Mucosa of stomach (tissue), 1 donor: ENCODE measurements around the gene MIPOL1.

Experiments
- H3K27me3 ChIP-seq: one replicate; pipeline ENCODE4 v1.7.0; 2013; ENCODE audit warnings: mild to moderate bottlenecking, low read length; ENCODE audit not compliant: control insufficient read depth, insufficient read depth
- H3K36me3 ChIP-seq: one replicate; pipeline ENCODE4 v1.7.0; 2013; ENCODE audit warnings: low read length; ENCODE audit not compliant: control insufficient read depth, insufficient read depth
- H3K4me1 ChIP-seq: one replicate; pipeline ENCODE4 v1.7.0; 2013; ENCODE audit warnings: mild to moderate bottlenecking, low read length; ENCODE audit not compliant: control insufficient read depth, insufficient read depth
- H3K4me3 ChIP-seq: one replicate; pipeline ENCODE4 v1.7.0; 2013; ENCODE audit warnings: low read length
- H3K9ac ChIP-seq: one replicate; pipeline ENCODE4 v1.7.0; 2013; ENCODE audit warnings: mild to moderate bottlenecking, low read length, moderate library complexity
- H3K9me3 ChIP-seq: one replicate; pipeline ENCODE4 v1.7.0; 2013; ENCODE audit warnings: mild to moderate bottlenecking, low read length, moderate library complexity; ENCODE audit not compliant: control insufficient read depth
- donor health status: Pancreatic carcinoma.

Gene MIPOL1

DNA sequence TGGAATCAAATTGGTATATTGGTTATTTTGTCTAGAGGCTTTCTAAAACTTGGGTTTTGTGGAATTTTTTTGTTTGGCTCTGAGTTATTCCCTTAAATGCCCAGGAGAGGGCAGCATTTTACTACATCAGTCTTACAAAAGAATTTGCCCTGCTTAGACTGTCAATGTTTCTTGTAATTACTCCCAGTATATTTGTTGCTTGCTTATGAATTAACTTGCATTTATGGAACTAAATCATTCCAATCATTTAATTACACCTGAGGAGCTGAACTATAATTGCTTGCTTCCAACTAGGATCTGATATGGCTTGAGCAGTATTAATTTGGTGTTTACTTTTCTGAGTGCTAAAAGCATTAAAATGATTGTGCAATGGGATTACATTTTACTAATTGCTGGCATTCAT lies 48.7 kb downstream of the MIPOL1 start:
- H3K36me3 ChIP-seq = no peaks in the 10 kb centered on the region
- no peaks in the 10 kb centered on the region for H3K9me3 ChIP-seq
- no peak overlapping the region for H3K9ac ChIP-seq
- H3K4me1 ChIP-seq = peaks cover 12% of the 10 kb centered on the region
- no peak overlapping the region for H3K4me3 ChIP-seq
- H3K27me3 ChIP-seq = no peaks in the 10 kb centered on the region

DNA sequence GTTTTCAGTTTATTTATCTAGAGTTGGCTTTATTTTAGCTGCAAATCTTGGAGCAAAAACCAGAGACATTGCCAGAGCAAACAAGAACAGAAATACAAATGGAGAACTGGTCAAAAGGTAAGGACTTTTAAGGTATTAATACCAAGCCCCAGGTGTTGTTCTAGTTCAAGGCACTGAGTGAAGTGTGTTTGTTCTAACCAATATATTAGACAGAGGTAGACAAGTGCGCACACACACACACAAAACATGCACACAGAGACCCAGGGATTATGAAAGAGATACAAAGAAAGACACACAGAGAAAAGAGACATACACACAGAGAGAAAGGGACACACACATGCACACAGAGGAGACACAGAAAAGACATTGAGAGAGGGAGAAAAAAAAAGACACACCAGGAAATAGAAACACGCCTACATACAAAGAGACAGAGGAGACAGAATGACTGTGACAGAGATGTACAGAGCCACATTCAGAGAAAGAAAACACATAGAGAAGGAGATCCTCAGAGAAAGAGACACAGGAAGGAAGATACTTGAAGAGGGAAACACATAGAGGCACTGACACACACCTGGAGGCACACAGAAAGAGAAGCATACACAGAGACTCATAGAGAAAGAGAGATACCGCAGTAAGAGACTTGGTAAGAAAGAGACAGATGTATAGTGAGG lies 50.2 kb downstream of the MIPOL1 start:
- H3K27me3 ChIP-seq = no peaks in the 10 kb centered on the region
- H3K4me1 ChIP-seq = peaks cover 12% of the 10 kb centered on the region
- no peak overlapping the region for H3K9ac ChIP-seq
- no peak overlapping the region for H3K4me3 ChIP-seq
- H3K36me3 ChIP-seq = no peaks in the 10 kb centered on the region
- no peaks in the 10 kb centered on the region for H3K9me3 ChIP-seq

DNA sequence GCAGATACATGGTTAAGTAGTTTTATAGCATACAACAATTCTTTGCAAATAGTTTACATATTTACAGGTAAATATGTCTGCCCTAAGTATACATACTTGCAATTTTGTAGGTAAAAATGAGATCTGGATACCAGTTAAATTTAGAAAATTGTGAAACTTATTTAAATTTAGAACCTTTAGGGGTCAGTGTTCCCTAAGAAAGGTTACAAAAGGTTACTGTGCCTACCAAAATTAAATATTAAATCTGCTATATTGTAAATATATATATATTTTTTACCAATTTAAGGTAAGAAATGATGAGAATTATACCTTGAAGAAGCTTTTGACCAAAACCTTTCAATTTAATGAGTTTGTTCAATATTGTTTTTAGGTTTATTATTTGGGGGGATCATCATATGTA lies 54.0 kb downstream of the MIPOL1 start:
- H3K27me3 ChIP-seq = no peaks in the 10 kb centered on the region
- no peaks in the 10 kb centered on the region for H3K9me3 ChIP-seq
- H3K9ac ChIP-seq = no peak overlapping the region
- H3K4me1 ChIP-seq = peaks cover 8% of the 10 kb centered on the region
- no peak overlapping the region for H3K4me3 ChIP-seq
- H3K36me3 ChIP-seq = no peaks in the 10 kb centered on the region

DNA sequence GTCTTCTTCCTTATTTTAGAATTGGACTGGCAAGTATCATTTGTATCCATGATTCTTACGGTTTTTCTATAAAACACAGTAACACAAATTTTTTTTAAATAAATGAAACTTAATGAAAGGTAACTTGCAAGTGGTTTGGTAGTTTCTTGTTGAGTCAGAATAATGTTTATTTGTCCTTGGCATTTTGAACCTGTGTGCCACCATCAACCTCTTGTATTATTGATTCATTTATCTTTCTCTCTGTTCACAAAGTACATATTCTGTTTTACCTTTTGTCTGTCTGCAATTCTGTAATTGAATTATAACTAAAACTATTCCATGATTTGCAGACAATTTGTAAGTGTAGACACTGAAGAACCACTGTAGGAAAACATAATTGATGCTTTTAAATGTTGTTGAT lies 54.7 kb downstream of the MIPOL1 start:
- Histone ChIP-seq H3K27me3 (no peaks in the 10 kb centered on the region), H3K4me3 (no peak overlapping the region), H3K9ac (no peak overlapping the region), H3K9me3 (no peaks in the 10 kb centered on the region), H3K4me1 (peaks cover 6% of the 10 kb centered on the region), H3K36me3 (no peaks in the 10 kb centered on the region)

DNA sequence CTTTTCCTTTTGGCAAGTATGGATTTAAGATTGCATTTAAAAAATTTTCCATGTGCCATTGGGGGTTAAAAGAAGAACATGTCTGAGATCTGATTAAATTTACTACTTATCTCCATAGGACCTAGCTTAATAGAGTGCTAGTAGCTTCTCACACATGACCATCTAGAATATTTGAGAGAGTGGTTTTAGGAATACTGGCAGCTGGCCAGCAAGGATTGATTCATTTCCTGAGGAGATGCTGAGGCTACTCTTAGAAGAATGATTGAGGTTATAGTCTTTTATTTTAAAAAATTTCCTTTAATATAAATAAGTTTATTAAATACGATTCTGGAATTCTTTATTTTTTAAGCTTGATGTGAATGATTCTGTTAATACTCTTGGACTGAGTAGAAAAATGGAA lies 56.2 kb downstream of the MIPOL1 start:
- Histone ChIP-seq H3K4me3 (no peak overlapping the region), H3K27me3 (no peaks in the 10 kb centered on the region), H3K4me1 (no peaks in the 10 kb centered on the region), H3K36me3 (no peaks in the 10 kb centered on the region), H3K9ac (no peak overlapping the region), H3K9me3 (no peaks in the 10 kb centered on the region)

DNA sequence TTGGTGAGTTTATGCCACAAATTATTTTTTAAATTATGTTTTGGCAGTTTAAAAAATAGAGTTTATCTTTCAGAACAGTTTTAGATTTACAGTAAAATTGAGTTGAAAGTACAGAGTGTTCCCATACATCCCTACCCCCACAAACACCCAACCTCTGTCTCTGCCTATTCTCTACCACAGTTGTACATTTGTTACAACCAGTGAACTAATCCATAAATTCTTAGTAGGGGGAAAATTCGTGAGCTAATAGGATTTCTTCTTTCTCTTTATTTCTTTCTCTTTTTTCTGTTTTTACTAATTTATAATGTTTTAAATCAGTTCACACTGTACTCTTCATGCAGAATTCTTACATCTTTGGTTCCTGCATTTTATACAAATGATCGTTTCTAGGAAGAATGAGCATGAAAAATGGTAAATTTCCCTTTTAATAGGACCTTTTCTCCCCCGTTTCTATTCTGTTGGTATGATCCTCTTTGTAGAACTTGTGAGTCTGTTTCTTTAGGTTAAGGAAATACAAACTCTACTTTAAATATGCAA lies 56.7 kb downstream of the MIPOL1 start:
- H3K9me3 ChIP-seq = no peaks in the 10 kb centered on the region
- no peaks in the 10 kb centered on the region for H3K36me3 ChIP-seq
- no peaks in the 10 kb centered on the region for H3K4me1 ChIP-seq
- no peak overlapping the region for H3K9ac ChIP-seq
- H3K4me3 ChIP-seq = no peak overlapping the region
- H3K27me3 ChIP-seq = no peaks in the 10 kb centered on the region

DNA sequence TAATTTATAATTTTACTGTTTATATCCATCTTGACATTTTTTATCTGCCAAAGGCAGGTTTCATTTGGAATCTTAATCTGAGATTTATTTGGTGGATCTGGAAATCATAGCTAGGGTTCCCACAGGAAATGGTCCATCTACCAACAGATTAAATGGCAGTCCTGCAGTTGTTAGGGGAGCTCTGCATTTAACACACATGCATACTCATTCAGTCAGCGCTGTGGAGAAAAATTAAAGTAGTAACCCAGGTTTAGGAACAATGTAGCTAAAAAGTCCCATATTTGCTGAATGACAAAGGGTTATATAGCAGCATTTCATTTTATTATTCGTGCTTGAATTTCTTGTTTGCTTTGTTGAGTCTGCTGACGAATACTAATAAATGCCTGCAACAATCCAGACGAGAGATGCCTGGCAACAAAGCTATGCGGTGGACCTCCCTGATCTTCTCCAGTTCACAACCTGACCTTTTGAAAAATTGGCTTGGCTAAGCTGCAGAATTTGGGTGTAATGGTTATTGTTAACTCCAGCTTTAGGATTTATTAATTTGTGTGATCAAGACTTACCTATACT lies 59.8 kb downstream of the MIPOL1 start:
- Histone ChIP-seq H3K9me3 (no peaks in the 10 kb centered on the region), H3K4me3 (no peak overlapping the region), H3K36me3 (no peaks in the 10 kb centered on the region), H3K27me3 (no peaks in the 10 kb centered on the region), H3K4me1 (no peaks in the 10 kb centered on the region), H3K9ac (no peak overlapping the region)

DNA sequence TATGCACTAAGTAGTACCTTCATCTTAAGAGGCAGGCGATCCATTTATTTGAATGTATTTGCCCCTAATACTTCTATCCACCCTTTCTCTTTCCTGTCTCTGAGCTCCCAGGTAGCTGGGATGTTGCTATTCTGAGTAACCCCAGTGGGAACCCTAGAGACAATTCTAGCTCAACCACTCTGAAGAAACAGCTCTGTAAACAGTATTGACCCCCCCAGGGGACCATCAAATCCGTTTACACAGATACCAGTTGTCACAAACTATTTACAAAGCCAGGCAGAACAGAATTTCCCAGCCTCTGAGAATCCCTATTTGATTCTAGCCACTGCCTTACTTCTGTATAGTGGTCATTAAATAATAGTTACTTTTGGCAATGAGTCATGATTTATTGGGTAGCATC lies 64.9 kb downstream of the MIPOL1 start:
- Histone ChIP-seq H3K9me3 (no peaks in the 10 kb centered on the region), H3K4me3 (no peak overlapping the region), H3K27me3 (no peaks in the 10 kb centered on the region), H3K9ac (no peak overlapping the region), H3K4me1 (no peaks in the 10 kb centered on the region), H3K36me3 (no peaks in the 10 kb centered on the region)

DNA sequence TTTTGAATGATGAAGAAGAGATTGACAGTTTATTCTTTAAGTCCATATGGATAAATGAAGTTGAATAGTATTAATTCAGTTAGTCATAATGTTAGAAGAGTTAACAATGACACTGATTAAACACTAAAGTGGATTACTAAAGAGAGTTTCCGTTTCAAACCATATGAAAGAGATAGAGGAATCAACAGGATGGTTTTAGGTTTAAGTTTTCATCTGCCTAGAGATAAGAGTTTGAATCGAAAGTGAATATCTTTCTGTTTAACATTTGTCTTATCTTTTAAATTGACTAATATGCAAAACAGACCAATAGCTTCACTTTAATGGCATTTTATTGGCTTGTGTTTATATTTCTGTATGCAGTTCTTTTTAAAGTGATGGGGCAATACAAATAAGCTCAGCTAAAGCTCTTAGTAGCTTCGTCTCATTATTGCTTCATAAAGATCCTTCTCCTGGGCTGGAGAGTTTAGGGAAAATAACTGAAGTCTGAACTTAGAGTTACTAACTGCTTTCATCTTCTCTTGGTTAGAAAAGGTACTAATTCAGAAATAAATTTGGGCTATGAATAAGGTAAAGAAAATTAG lies 66.0 kb downstream of the MIPOL1 start:
- H3K36me3 ChIP-seq = no peaks in the 10 kb centered on the region

DNA sequence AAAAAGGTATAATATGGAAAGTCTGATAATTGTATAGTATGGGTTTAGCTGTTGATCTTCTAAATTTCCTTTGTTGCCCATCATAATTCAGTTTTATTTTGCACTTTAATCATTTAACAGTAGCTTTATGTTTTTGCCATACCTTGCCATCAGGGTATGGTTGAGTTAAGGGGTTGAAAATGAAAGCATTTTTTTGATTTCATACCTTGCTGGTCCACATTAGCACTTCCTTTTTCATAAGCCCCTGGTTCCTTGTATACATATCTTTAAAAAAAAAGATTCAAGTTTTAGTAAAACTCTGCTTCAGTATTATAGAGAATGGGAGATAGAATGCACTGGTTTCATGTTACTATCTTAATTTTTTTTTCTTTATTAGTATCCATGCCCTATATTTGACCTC lies 71.1 kb downstream of the MIPOL1 start:
- Histone ChIP-seq H3K9me3 (no peaks in the 10 kb centered on the region), H3K36me3 (no peaks in the 10 kb centered on the region), H3K9ac (no peak overlapping the region), H3K4me3 (no peak overlapping the region), H3K4me1 (no peaks in the 10 kb centered on the region), H3K27me3 (no peaks in the 10 kb centered on the region)

More for the DNA sequence above, 66.0 kb downstream of the MIPOL1 start:
- Histone ChIP-seq H3K9ac (no peak overlapping the region), H3K9me3 (no peaks in the 10 kb centered on the region), H3K4me1 (no peaks in the 10 kb centered on the region), H3K4me3 (no peak overlapping the region), H3K27me3 (no peaks in the 10 kb centered on the region)

DNA sequence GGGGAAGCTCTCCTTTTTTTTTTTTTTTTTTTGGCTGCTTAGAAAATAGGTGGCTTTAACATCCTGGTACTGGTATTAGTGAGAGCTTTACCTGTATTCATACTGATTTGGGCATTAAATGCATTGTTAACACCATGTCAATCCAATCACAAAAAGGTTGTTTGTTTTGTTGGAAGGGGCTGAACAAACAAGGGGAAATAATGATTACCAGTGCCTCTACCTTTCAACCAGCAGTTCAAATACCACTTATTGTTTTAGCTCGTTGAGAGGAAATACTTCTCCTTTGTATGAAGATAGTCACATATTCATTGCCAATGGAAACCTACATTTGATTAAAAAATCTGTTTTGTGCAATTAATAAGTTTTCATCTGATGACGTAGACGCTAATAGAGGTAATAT lies 72.9 kb downstream of the MIPOL1 start:
- Histone ChIP-seq H3K27me3 (no peaks in the 10 kb centered on the region), H3K9me3 (no peaks in the 10 kb centered on the region), H3K4me3 (no peak overlapping the region), H3K36me3 (no peaks in the 10 kb centered on the region), H3K4me1 (no peaks in the 10 kb centered on the region), H3K9ac (no peak overlapping the region)

DNA sequence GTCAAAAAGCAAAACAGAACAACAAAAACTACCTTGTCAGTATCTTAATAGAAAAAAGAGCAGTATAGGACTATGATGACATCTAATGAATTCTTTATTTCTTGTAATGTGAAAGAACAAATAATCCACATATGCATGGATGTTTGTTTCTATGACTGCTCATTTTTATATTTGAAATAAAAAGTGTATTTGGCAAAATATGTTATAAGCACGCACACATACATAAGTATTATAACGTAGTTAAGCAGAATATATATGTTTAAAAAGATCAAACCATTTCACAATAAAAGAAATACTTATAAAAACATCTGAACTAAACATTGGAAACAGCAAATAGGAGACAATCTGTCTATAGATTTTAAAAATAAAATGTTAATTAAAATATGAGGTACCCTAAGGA lies 74.8 kb downstream of the MIPOL1 start:
- Histone ChIP-seq H3K9ac (no peak overlapping the region), H3K36me3 (no peaks in the 10 kb centered on the region), H3K4me3 (no peak overlapping the region), H3K4me1 (no peaks in the 10 kb centered on the region), H3K9me3 (no peaks in the 10 kb centered on the region), H3K27me3 (no peaks in the 10 kb centered on the region)
